BJ (cell line): ENCODE data around the gene ITGB2. TPM values are rescaled to one million over a fixed set of nuclear protein-coding genes. Genes with fewer than 3 reads are reported as not detected.

Source experiments
- CTCF ChIA-PET: fragments of 350-600 bp; formaldehyde crosslinking; extraction: SDS; loops from one replicate; lab custom pipeline; 2021; ENCODE audit warnings: antibody characterized with exemption, inconsistent platforms; lab: Yijun Ruan, JAX
- POLR2A ChIA-PET: fragments of 300-600 bp; sonication (Branson Sonifier 250); formaldehyde crosslinking; extraction: SDS; loops from one replicate; lab custom pipeline; 2021; ENCODE audit warnings: antibody characterized with exemption; lab: Charles Lee
- DNase-seq: peaks from one replicate; pipeline ENCODE4 v3.0.0-alpha.2; 2011; ENCODE audit warnings: low read depth
- H3K27me3 ChIP-seq: 2 replicates; pipeline ENCODE4 v1.6.0; 2011; ENCODE audit warnings: low read length; ENCODE audit not compliant: control insufficient read depth, insufficient read depth
- H3K36me3 ChIP-seq: 2 replicates; pipeline ENCODE4 v1.5.1; 2011; ENCODE audit warnings: low read length; ENCODE audit not compliant: control insufficient read depth, insufficient read depth
- H3K4me3 ChIP-seq: 2 replicates; pipeline ENCODE4 v1.5.1; 2011; ENCODE audit warnings: low read depth, mild to moderate bottlenecking, control low read depth, low read length
- CTCF ChIP-seq: IDR thresholded peaks from 2 replicates; pipeline ENCODE4 v1.5.1; 2011; ENCODE audit warnings: low read depth, mild to moderate bottlenecking, control low read depth, inconsistent platforms, low read length, moderate library complexity; ENCODE audit not compliant: insufficient read depth
- polyA plus RNA-seq: library from polyadenylated mRNA; depleted of rRNA; stranded (reverse); fragments of >200 nt; gene quantifications from 2 replicates; pipeline ENCODE4 v1.2.3, GENCODE V29; 2011

The ITGB2 gene
- polyA plus RNA-seq, 1 experiment: not detected

GRCh38 chr21:44892536-44893277, 28.0 kb downstream of the ITGB2 start:
- POLR2A ChIA-PET: interaction anchor here (0.6 kb wide), 1 partner anchor 10 kb away, joined by 4 read pairs; no protein-coding TSS in a partner anchor
- no peaks in the 10 kb centered on the region for H3K36me3 ChIP-seq
- peak; percentile 93 for TF ChIP-seq CTCF
- peaks cover 30% of the 10 kb centered on the region for H3K27me3 ChIP-seq
- no peak for DNase-seq
- no peak overlapping the region for H3K4me3 ChIP-seq
- CTCF ChIA-PET: interaction anchor here (0.6 to 4.2 kb wide), 14 partner anchors 9 to 248 kb away, joined by 3 to 27 read pairs (median 6); no protein-coding TSS in a partner anchor

- POLR2A ChIA-PET: interaction anchor here (0.6 kb wide), 1 partner anchor 9 kb away, joined by 4 read pairs; no protein-coding TSS in a partner anchor
- H3K27me3 ChIP-seq: peaks cover 29% of the 10 kb centered on the region
Observed at GRCh38 chr21:44892095-44892494, 28.6 kb downstream of the ITGB2 start.

GRCh38 chr21:44891631-44892031, 29.1 kb downstream of the ITGB2 start:
- peaks cover 28% of the 10 kb centered on the region for H3K27me3 ChIP-seq
- ChIA-PET CTCF (interaction anchor here (0.9 to 4.2 kb wide), 8 partner anchors 11 to 246 kb away, joined by 3 to 25 read pairs (median 10); no protein-coding TSS in a partner anchor), POLR2A (no interaction called here)
- no peak for TF ChIP-seq CTCF
- no peak for DNase-seq
- no peaks in the 10 kb centered on the region for H3K36me3 ChIP-seq
- H3K4me3 ChIP-seq: no peak overlapping the region

More at GRCh38 chr21:44892095-44892494, 28.6 kb downstream of the ITGB2 start:
- TF ChIP-seq CTCF: no peak
- no peaks in the 10 kb centered on the region for H3K36me3 ChIP-seq
- no peak for DNase-seq
- CTCF ChIA-PET: interaction anchor here (0.9 to 4.2 kb wide), 8 partner anchors 9 to 245 kb away, joined by 3 to 27 read pairs (median 16); no protein-coding TSS in a partner anchor
- H3K4me3 ChIP-seq: no peak overlapping the region

GRCh38 chr21:44890961-44891541, 29.6 kb downstream of the ITGB2 start:
- CTCF ChIA-PET: interaction anchor here (1.0 to 1.3 kb wide), 4 partner anchors 15 to 247 kb away, joined by 3 to 6 read pairs (median 4); no protein-coding TSS in a partner anchor
- no peak for DNase-seq
- no peak for TF ChIP-seq CTCF
- Histone ChIP-seq H3K36me3 (no peaks in the 10 kb centered on the region), H3K27me3 (peaks cover 26% of the 10 kb centered on the region), H3K4me3 (no peak overlapping the region)
- POLR2A ChIA-PET: no interaction called here
